Right renal pelvis (tissue), 4 donors: ENCODE data around the gene FARSB. TPM values are rescaled to one million over a fixed set of nuclear protein-coding genes. Genes with fewer than 3 reads are reported as not detected.
"Not testable (repeated sequence)": the region's sequence is repeated elsewhere in the genome, so short reads cannot be mapped to it uniquely, and the experiment has no call there.

Experiments
- DNase-seq, 4 donors: peaks; one replicate each; pipeline ENCODE4 v3.0.0-alpha.2; 2013; ENCODE audit warnings: low read depth in 4 of 4, low spot score in 3 of 4, missing footprints in 1 of 4
- polyA plus RNA-seq, 4 donors: library from polyadenylated mRNA; unstranded; fragments of 120-200 nt; gene quantifications; one replicate each; pipeline ENCODE4 v1.2.1, GENCODE V29; 2013; ENCODE audit not compliant: insufficient read length in 4 of 4

The FARSB gene
- polyA plus RNA-seq = 10 to 100 TPM; 24.8 to 32.3 (median 30.0) TPM

DNA sequence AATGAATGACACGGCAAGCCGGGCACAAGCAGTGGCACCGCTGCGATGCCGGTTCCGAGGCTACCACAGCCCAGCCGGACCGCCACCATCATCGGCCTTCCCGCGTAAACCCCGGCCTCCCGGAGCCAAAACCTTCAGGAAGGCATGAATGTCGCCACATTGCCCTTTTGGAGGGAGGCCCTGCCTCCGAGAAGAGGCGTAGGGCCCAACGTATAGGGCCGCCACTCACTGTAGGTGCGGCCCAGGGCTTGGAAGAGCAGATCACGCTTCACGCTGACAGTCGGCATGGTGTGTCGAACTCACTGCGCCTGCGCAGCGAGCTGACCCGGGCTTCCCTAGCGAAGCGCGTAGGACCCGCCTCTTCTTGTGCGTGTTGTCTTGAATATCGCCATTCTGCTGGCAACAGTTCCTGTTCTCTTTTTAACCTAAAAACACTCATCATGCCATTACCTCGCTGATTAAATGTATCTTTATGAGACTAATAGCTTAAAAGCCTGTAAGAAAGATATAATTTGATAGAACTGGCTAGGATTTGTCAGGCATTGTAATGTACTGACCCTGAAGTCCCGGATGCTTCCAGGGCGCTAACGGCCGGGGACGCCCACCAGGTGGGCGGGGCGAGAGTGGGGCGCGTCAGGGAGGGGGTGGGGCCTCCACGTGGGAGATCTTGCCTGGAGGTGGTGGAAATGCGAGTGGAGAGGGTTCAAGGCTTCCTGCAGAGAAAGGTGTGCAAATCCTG, at the start of gene FARSB:
Gene FARSB, minus strand, starts transcription at position 306 of the 739 bp plus-strand sequence. Its CDS starts 19 bp downstream, at position 287.
- peak; percentile 91 to 97 (median 92) for DNase-seq

GRCh38 chr2:222703886-222704285, 48.0 kb upstream of the FARSB start:
- DNase-seq = no peak

- DNase-seq = no peak
Observed at GRCh38 chr2:222703091-222703490, 47.2 kb upstream of the FARSB start.

DNA sequence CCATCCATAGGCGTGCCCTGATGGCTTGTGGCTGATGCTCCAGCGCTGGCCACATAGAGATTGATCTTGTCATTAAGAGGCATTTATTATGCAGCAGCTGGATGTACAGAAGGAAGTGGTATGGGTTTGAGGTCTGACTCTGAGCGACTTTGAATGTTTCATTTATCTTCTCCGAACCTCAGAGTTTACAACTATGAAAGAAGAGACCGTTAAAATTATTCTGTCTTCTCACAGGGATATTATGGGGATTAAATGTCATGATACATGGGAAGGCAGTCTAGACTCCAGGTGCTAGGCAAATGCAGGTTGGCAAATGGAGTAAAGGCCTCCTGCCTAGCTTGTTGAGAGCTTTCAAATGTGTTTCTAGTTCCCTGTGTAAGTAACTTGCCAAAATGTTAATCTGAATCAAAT, 45.8 kb upstream of the FARSB start:
- no peak for DNase-seq

- no peak for DNase-seq
Observed at GRCh38 chr2:222701233-222701632, 45.3 kb upstream of the FARSB start.

GRCh38 chr2:222698276-222698675, 42.4 kb upstream of the FARSB start:
- no peak for DNase-seq

DNA sequence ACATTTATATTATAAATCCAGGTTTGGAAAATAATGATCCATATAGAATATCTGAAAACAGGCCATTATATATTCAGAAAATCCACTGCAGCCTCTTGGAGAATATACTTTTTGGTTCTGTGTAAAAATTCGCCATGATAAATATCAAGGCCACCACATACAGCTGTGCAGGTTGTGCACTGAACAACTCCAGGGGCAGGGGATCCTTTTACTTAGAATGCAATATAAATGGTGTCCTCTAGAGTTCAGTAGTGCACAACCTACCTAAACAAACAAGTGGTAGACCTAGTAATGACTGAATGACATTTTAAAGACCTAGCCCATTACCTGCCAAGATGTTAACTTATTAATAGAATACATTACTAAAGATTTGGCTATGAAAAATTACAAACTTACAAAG, 37.9 kb upstream of the FARSB start:
- DNase-seq = no peak

GRCh38 chr2:222693413-222693812, 37.5 kb upstream of the FARSB start:
- not testable (repeated sequence) for DNase-seq

DNA sequence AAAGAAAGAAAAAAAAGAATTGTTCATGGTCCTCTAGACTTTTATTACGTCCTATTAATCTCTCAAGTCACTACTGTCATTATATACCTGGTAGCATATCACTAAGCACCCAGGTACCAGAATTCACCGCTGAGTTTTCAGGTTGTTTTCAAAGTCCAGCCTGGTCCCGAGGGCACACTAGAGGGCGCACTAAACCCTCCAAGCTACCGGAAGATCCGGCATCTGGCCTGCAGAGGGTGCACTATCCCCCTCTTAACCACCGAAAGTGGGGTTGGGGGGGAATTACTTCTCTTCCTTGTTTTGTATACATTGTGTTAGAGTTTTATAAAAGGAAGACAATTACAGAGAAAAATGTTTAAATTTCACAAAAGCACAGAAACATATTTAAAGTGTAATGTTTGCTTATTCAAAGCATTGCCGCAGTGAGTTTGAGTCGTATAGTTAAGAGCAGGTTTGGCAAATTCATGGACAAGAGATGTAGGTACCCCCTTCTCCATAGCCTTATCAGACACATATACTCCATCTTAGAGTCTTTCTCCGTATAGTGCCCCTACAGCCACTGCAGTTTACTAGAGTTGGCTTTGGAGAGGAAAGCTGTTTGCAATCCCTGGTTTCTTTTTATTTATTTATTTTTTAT, 34.8 kb upstream of the FARSB start:
- peak; percentile 50 to 62 (median 61) for DNase-seq

GRCh38 chr2:222689322-222689721, 33.4 kb upstream of the FARSB start:
- DNase-seq = no peak

GRCh38 chr2:222688917-222689316, 33.0 kb upstream of the FARSB start:
- DNase-seq = no peak

DNA sequence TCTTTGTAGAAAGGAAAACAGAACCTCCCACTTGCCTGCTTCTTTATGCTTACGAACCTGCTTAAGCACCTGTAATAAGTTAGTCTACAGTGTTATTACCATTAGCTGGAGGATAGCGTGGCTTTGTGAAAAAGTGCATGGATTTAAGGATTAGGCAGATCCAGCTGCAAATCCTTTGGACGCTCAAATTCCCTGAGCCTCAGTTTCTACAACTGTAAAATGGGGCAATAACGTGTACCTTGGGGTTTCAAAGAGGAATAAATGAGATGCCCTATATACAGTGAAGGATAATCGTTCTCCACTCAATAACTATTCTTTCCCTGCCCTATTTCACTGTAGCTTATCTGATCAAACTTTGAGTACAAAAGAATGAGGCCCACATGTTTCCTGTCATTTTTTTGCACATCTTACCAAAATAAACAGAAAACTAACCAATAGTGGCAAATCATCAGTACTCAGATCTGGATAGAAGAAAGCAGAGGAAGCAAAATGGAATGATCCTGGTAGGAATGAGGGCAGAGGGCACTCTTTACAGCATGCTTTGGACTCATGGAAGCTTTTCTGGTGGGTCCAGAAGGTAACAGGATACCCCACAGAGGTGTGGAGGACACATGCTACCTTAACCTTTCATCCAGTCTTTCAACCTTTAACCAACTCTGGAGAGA, 30.3 kb upstream of the FARSB start:
- DNase-seq = no peak

GRCh38 chr2:222683805-222684204, 27.9 kb upstream of the FARSB start:
- no peak for DNase-seq

- no peak for DNase-seq
Observed at GRCh38 chr2:222677981-222678380, 22.1 kb upstream of the FARSB start.

- DNase-seq = no peak
Observed at GRCh38 chr2:222673883-222674282, 18.0 kb upstream of the FARSB start.

- DNase-seq = no peak
Observed at GRCh38 chr2:222673273-222673672, 17.4 kb upstream of the FARSB start.

- no peak for DNase-seq
Observed at GRCh38 chr2:222672068-222672401, 16.1 kb upstream of the FARSB start.

GRCh38 chr2:222671259-222672067, 15.6 kb upstream of the FARSB start, which contains the start of gene MOGAT1:
Gene MOGAT1, plus strand, starts transcription at chr2:222671658. Its CDS starts 128 bp downstream, at chr2:222671786.
- DNase-seq = no peak

DNA sequence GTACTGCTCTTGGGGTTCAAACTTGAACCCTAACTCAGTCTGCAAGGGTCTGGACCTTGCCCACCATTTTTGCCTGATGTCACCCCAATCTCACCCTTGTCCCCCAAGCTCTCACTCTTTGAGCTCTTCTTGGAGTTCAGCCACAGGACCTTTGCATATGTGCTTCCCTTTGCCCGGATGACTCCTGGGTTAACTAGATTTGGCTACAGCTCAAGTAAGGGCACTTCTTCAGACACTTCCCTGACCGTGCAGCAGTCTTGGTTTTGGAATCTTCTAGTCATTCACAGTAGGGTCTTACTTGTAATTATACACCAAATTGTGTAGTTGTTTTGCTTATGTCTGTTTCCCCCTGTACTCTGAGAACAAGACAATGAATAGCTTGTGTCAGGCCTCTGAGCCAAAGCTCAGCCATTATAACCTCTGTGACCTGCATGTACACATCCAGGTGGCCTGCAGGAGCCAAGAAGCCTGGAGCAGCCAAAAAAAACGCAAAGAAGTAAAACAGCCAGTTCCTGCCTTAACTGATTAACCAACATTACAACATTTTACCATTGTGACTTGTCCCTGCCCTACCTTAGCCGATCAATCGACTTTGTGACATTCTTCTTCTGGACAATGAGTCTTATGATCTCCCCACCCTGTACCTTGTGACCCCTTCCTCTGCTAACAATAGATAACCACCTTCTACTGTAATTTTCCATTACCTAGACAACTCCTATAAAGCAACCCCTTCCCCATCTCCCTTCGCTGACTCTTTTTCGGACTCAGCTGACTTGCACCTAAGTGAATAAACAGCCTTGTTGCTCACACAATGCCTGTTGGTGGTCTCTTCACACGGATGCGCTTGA, 14.5 kb upstream of the FARSB start:
- no peak for DNase-seq

- no peak for DNase-seq
Observed at GRCh38 chr2:222669353-222669752, 13.5 kb upstream of the FARSB start.
